Ectodermal cell (in vitro differentiated cells): ENCODE measurements around the gene ODF4. TPM values are rescaled to one million over a fixed set of nuclear protein-coding genes. Genes with fewer than 3 reads are reported as not detected.

Source experiments
- H3K27ac ChIP-seq: 2 replicates; pipeline ENCODE4 v1.7.0; 2013; ENCODE audit warnings: mild to moderate bottlenecking, low read depth, low read length; ENCODE audit not compliant: insufficient read depth, poor library complexity, severe bottlenecking
- H3K27me3 ChIP-seq: 2 replicates; pipeline ENCODE4 v1.7.0; 2013; ENCODE audit warnings: mild to moderate bottlenecking, low read length; ENCODE audit not compliant: insufficient read depth, control insufficient read depth, poor library complexity, severe bottlenecking
- H3K36me3 ChIP-seq: one replicate; pipeline ENCODE4 v1.7.0; 2013; ENCODE audit warnings: low read length; ENCODE audit not compliant: control insufficient read depth, insufficient read depth
- H3K4me1 ChIP-seq: one replicate; pipeline ENCODE4 v1.7.0; 2013; ENCODE audit warnings: low read length; ENCODE audit not compliant: control insufficient read depth, insufficient read depth
- H3K4me3 ChIP-seq: 2 replicates; pipeline ENCODE4 v1.7.0; 2013; ENCODE audit warnings: low read depth, low read length, control low read depth; ENCODE audit not compliant: insufficient read depth
- H3K9me3 ChIP-seq: 2 replicates; pipeline ENCODE4 v1.7.0; 2013; ENCODE audit warnings: mild to moderate bottlenecking, low read length, moderate library complexity; ENCODE audit not compliant: control insufficient read depth
- WGBS, 2 experiments: methylation state at CpG; one replicate each; pipeline ENCODE4 v1.1.7; 2013; ENCODE audit warnings: missing lambda C conversion rate in 2 of 2; 5-methylcytosine and 5-hydroxymethylcytosine counted together
- polyA plus RNA-seq, 4 experiments: library from polyadenylated mRNA; stranded (reverse); fragments of 50-300 nt; gene quantifications; one replicate each; pipeline ENCODE4 v1.2.3, GENCODE V29; 2013

Gene ODF4, protein sequence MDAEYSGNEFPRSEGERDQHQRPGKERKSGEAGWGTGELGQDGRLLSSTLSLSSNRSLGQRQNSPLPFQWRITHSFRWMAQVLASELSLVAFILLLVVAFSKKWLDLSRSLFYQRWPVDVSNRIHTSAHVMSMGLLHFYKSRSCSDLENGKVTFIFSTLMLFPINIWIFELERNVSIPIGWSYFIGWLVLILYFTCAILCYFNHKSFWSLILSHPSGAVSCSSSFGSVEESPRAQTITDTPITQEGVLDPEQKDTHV
- polyA plus RNA-seq (2013, experiment 1 of 4), result not detected
- not detected for polyA plus RNA-seq (2013, experiment 2 of 4)
- polyA plus RNA-seq (2013, experiment 3 of 4), result not detected
- not detected for polyA plus RNA-seq (2013, experiment 4 of 4)

DNA sequence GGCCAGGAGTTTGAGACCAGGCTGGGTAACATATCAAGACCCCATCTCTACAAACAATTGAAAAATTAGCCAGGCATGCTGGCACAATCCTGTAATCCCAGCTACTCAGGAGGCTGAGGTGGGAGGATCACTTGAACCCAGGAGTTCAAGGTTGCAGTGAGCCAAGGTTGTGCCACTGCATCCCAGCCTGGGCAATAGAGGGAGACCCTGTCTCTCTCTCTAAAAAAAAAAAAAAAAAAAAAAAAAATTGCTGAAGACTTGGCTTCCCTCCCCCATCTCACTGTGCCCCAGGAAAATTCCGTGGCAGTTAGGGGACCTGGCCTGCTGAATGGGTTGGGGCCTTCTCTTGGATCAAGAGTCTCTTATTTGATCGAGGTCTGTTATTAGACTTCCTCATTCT, at the start of gene ODF4:
Gene ODF4 (plus strand): TSS at position 301 of the 400 bp plus-strand sequence. CDS start 212 bp downstream, outside the sequence.
- Histone ChIP-seq H3K4me3 (no peak within 1 kb of the TSS), H3K27ac (no peak within 1 kb of the TSS), H3K27me3 (no peaks in the 10 kb centered on the region), H3K9me3 (no peaks in the 10 kb centered on the region), H3K4me1 (peaks cover 13% of the 10 kb centered on the region), H3K36me3 (no peaks in the 10 kb centered on the region)
- whole genome bisulfite sequencing, 2 experiments, result 85 to 94% methylated on average over 2 of the region's 2 CpGs

DNA sequence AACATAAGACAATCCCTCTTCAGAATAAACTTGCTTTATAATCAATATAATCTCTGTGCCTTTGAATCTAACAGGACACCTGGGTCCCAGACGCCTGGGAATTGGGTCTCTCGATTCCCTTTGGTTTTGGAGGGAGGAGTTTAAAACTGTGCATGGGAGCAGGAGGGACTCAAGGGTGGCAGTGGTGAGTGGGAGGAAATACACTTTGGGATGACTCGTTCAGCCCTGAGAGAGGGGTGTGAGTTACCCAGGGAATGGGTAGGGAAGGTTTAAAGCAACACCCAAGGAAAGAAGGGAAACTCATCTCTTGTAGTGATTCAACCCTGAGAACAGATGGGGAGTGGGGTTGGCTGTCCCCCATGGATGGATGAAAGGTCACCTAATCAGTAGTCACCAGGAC, 49.6 kb upstream of the ODF4 start:
- H3K27ac ChIP-seq, result no peak overlapping the region
- H3K4me3 ChIP-seq, result no peak overlapping the region
- H3K9me3 ChIP-seq, result no peaks in the 10 kb centered on the region
- no peaks in the 10 kb centered on the region for H3K27me3 ChIP-seq
- peaks cover 7% of the 10 kb centered on the region for H3K4me1 ChIP-seq
- WGBS, 2 experiments, result 53 to 55% methylated on average over 3 of the region's 3 CpGs
- no peaks in the 10 kb centered on the region for H3K36me3 ChIP-seq

DNA sequence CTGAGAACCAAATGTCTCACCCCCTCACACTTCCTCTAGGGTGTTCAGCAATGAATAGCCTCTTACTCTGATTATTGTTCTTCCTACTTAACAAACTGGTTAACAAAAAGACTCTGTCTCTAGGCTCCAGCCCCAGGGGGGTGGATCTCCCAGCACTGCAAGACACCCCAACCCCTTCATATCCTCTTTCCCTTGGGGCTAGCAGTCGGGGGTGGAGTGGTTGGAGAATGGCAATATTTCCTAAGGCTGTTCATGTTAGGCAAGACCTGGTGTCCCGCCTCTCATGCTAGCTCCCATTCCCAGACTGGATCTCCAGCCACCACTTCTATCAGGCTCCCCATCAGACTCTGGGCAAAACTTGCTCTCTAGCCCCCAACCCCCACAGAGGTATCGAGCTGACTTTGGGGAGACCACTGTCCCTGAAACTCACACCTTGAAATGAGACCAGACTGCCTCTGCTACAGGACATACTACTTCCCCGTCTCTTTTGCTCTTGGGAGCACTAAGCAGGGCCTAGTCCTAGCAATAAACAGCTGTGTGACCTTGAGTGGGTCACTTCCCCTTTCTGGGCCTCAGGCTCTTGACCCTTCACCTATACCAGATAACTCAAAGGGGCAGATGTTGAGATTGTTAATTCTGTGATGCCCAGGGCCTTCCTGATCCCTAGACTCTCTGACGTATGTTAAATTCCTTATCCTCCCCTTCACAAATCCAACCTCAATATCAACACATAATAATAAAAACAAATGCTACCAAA, 46.8 kb upstream of the ODF4 start:
- H3K36me3 ChIP-seq, result no peaks in the 10 kb centered on the region
- H3K27ac ChIP-seq, result no peak overlapping the region
- no peak overlapping the region for H3K4me3 ChIP-seq
- H3K9me3 ChIP-seq, result no peaks in the 10 kb centered on the region
- no peaks in the 10 kb centered on the region for H3K27me3 ChIP-seq
- peaks cover 7% of the 10 kb centered on the region for H3K4me1 ChIP-seq
- 88 to 92% methylated on average over 5 of the region's 5 CpGs for WGBS, 2 experiments

DNA sequence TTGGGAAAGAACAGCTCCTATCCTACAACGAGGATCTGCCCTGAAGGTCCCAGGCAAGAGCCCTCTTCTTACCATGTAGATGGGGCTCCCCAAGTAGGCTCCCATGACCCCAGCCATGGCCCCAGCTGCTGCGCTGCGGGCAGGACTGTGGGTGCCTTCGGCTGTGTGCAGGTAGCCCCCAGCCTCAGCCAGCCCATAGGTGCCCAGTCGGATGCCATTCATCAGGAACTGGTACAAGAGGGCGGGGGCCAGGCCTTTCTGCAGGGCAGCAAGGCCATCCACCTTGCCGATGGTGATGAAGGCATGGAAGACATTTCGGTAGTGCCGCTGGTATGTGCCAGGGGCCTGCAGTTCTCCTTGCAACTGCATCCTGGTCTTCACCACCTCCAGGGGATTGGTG, 45.3 kb upstream of the ODF4 start:
- H3K4me3 ChIP-seq, result no peak overlapping the region

DNA sequence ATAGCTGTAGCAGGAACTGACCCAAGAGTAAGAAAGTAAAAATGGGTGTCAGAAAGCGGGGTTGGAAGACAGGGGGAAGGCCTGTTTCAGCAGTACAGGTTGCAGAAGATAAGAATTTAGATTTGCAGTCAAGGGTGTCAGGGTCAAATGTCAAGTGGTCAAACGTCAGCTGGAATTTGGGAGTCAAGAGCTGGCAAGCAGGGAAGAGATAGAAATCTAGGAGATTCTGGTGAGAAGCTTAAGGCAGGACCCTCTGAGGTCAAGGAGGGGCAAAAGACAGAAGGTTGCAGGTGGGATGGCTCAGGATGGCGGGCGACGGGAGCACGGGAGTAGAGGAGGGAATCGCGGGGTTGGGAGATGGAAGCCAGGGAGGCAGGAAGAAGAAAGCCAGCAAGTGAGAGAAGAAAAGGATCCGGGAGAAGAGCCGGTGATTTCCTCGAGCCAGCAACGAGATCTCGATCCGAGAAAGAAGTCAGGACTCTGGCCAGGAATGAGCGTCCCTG, 44.8 kb upstream of the ODF4 start:
- Histone ChIP-seq H3K4me3 (peak overlapping the region; percentile 77), H3K27me3 (no peaks in the 10 kb centered on the region), H3K9me3 (no peaks in the 10 kb centered on the region), H3K36me3 (no peaks in the 10 kb centered on the region), H3K27ac (no peak overlapping the region), H3K4me1 (no peaks in the 10 kb centered on the region)
- 23 to 26% methylated on average over 15 of the region's 15 CpGs for WGBS, 2 experiments

More for the DNA sequence above, 45.3 kb upstream of the ODF4 start:
- WGBS, 2 experiments, result 92 to 93% methylated on average over 9 of the region's 9 CpGs
- H3K27me3 ChIP-seq, result no peaks in the 10 kb centered on the region
- no peaks in the 10 kb centered on the region for H3K36me3 ChIP-seq
- H3K9me3 ChIP-seq, result no peaks in the 10 kb centered on the region
- H3K27ac ChIP-seq, result no peak overlapping the region
- H3K4me1 ChIP-seq, result peaks cover 4% of the 10 kb centered on the region

DNA sequence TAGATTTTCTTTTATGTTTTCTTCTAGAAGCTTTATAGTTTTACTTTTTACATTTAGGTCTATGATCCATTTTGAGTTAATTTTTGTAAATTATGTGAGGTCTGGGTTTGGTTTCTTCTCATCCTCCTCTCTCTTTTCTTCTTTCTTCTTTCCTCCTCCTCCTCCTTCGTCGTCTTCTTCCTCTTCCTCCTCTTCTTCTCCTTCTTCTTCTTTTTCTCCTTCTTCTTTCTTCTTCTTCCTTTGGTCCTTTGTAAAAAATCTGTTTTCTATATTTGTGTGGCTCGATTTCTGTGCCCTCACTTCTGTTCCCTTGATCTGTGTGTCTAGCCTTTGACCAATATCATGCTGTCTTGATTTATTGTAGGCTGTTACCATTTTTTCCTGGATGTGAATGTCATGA, 39.4 kb upstream of the ODF4 start:
- no peaks in the 10 kb centered on the region for H3K27me3 ChIP-seq
- WGBS, 2 experiments, result 80 to 84% methylated on average over 3 of the region's 3 CpGs
- H3K36me3 ChIP-seq, result no peaks in the 10 kb centered on the region
- no peaks in the 10 kb centered on the region for H3K9me3 ChIP-seq
- no peaks in the 10 kb centered on the region for H3K4me1 ChIP-seq
- no peak overlapping the region for H3K27ac ChIP-seq
- no peak overlapping the region for H3K4me3 ChIP-seq

DNA sequence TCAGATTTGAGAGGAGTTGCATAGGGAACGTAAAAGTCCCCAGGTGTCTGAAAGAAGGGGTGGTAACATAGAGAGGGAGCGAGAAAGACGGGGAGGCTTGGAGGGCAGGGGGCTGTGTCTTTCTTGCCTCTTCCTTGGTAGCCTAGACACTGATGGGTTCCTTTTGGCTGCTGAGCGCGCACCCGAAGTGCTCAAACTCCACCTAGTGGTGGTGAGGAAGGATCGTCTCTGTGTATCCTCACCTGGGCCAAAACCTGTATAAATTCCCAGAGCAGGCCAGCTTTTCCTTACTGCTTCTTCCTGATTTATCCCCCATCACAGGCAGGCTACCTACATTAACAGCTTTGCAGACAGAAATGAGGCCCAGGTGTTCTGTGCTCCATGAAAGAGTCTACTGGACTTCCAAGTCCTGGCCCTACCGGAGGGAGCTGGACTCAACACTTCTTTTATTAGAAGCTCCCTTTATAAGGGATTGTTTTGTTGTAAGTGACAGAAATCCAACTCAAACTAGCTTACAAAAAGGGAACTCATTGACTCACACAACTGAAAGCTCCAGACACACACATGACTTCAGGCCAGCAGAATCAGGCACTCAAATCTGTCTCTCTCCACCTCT, 38.9 kb upstream of the ODF4 start:
- no peaks in the 10 kb centered on the region for H3K9me3 ChIP-seq
- 4 to 14% methylated on average over 7 to 8 of the region's 8 CpGs for WGBS, 2 experiments
- no peak overlapping the region for H3K4me3 ChIP-seq
- no peak overlapping the region for H3K27ac ChIP-seq
- H3K4me1 ChIP-seq, result no peaks in the 10 kb centered on the region
- H3K36me3 ChIP-seq, result no peaks in the 10 kb centered on the region
- no peaks in the 10 kb centered on the region for H3K27me3 ChIP-seq

DNA sequence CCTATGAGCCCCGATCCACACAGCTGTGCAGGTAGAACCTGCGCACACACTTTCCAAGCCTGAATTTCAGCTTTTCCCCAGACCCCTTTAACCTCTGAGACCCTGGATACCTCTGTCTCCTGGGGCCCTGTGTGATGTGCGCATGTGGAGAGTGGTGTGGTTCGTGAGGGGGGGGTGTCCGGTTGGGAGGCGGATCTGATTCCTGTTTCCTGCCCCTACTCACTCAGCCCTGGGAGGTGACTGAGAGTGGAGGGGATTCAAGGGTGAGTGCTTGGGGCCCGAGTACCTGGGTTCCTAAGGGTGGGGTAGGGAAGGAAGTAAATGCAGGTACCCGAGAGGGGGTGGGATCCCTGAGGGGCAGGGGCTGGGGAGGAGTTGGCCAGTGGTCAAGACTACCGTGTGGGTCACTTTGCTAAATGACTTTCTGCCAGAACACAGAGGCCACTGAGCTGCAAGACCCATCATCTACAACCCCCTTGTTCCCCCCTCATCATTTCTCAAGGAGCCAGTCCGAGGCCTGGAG, 29.0 kb upstream of the ODF4 start:
- 80 to 90% methylated on average over 10 of the region's 10 CpGs for WGBS, 2 experiments
- no peak overlapping the region for H3K27ac ChIP-seq
- no peaks in the 10 kb centered on the region for H3K36me3 ChIP-seq
- H3K9me3 ChIP-seq, result no peaks in the 10 kb centered on the region
- no peak overlapping the region for H3K4me3 ChIP-seq
- H3K27me3 ChIP-seq, result peaks cover 20% of the 10 kb centered on the region
- H3K4me1 ChIP-seq, result peaks cover 11% of the 10 kb centered on the region

DNA sequence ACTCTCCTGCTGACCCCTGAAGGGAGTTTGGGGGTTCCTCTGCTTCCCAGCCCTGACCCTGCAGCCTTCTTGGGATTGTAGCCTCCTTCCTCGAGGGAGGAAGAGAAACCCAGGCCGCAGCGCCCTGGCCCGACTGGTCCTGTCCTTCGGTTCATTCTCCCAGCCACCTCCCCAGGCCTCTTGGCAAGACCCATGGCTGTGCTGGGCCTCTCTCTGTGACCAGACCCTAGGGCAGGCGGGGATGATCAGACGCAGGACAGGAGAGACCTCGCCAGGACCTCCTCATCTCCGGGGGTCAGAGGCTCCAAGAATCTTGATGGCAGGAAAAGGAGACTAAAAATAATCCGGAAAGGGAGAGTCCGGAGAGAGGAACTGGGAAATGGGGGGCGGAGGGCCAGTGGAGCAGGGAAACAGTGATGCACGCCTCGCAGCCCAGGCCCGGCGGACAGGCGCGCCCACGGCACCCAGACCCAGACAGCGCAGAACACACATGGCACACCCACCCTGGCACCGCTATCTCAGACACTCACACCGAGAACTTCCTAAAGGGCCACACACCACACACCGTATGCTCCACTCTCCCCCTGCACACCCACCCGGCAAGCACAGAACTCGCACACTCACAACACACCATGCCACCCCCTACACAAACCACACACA, 28.4 kb upstream of the ODF4 start:
- Histone ChIP-seq H3K36me3 (no peaks in the 10 kb centered on the region), H3K9me3 (no peaks in the 10 kb centered on the region), H3K27ac (no peak overlapping the region), H3K4me3 (no peak overlapping the region), H3K27me3 (peaks cover 26% of the 10 kb centered on the region), H3K4me1 (peaks cover 14% of the 10 kb centered on the region)
- 93 to 94% methylated on average over 25 of the region's 25 CpGs for WGBS, 2 experiments
